T47D (cell line): ENCODE measurements around the gene TMEM256.
A peak's percentile ranks its signal among the peaks of the same experiment; 100 is the strongest.
"Not testable (repeated sequence)": the region's sequence is repeated elsewhere in the genome, so short reads cannot be mapped to it uniquely, and the experiment has no call there.

ENCODE experiments used
- DNase-seq, 2 experiments: peaks; one replicate each; pipeline versions ENCODE4 v3.0.0 to v3.0.0-alpha.2; 2011 to 2012; ENCODE audit warnings: low read depth in 1 of 2, low spot score in 1 of 2
- JUND ChIP-seq: IDR thresholded peaks from 2 replicates; pipeline ENCODE4 v1.6.1; 2012; ENCODE audit warnings: low read depth
- in situ Hi-C: cut with HindIII; loops from 2 replicates; pipeline ENCODE4 v1.10.0; 2016; ENCODE audit warnings: low sequenced_read_pairs, low pct_unique_long_range_greater_than_20kb

Gene TMEM256

DNA sequence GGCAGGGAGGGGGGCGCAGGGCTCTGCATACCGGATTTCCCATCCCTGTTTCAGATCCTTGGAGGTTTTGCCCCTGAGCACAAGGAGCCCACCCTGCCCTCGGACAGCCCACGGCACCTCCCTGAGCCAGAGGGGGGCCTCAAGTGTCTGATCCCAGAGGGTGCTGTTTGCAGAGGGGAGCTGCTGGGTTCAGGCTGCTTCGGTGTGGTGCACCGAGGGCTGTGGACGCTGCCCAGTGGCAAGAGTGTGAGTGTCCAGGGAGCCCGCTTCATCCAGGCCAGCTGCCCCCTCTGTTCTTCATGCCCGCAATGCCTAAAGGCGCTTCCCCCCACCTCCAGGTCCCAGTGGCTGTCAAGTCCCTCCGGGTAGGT is 20.5 kb downstream of the TMEM256 start:
- no peak for TF ChIP-seq JUND
- in situ Hi-C loops = no loop called here
- DNase-seq = no peak

DNA sequence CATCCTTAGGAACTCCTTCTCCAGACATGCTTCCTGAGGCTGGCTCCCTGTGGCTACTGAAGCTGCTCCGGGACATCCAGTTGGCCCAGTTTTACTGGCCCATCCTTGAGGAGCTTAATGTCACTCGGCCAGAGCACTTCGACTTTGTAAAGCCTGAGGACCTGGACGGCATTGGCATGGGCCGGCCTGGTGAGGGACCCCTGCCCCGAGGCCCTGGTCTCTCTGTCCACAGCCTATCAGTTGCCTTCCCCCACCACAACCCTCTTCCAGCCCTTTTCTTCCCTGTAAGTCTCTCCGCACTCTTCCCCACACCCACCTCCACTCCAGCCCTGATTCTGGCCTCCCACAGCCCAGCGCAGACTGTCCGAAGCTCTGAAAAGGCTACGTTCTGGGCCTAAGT is 21.0 kb downstream of the TMEM256 start:
- in situ Hi-C loops = no loop called here
- peak in 1 of 2 experiments; percentile 69 for DNase-seq
- TF ChIP-seq JUND = no peak

DNA sequence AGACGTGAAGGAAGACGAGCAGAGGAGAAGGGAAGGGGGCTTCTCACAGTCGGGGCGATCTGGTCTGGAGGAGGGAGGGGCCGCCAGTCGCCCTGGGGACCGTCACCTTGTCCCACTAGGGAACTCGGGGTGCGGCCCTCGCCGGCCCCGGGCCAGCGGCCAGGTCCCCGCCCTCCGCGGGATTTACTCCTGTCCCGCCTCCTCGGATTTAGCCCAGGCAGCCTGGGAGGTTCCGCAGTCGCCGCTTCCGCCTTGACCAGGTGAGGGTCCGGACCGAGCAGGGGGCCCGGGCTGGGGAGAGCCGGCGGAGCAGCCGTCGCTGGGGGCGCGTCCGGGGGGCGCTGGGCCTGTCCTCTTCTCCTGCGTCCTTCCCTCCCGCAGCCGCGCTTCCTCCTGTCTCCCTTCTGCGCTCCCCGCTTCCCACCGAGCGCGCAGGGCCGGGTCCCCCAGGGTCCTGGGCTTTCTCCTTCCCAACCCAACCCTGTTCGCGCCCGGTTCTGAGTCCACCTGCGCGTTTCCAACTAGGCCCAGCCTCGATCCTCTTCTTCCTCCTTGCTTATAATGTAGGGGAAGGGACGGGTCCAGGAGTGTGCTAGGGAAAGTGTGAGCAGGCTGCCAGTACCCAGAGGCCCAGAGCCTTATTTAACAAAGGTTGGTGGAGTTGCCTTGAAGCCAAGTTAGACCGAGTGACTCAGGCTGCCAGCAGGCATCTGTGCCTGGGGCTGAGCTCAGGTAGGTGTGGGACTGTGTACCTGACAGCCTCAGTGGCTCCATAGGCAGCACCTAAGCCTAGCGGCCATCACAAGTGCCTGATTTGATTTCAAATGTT is 22.8 kb downstream of the TMEM256 start, which contains the start of gene TNK1:
TNK1 (plus strand) TSS at position 235 of the 829 bp plus-strand sequence. CDS start 1,838 bp downstream, outside the sequence.
- TF ChIP-seq JUND = no peak
- peak; percentile 67 to 79 for DNase-seq
- in situ Hi-C loops = no loop called here

DNA sequence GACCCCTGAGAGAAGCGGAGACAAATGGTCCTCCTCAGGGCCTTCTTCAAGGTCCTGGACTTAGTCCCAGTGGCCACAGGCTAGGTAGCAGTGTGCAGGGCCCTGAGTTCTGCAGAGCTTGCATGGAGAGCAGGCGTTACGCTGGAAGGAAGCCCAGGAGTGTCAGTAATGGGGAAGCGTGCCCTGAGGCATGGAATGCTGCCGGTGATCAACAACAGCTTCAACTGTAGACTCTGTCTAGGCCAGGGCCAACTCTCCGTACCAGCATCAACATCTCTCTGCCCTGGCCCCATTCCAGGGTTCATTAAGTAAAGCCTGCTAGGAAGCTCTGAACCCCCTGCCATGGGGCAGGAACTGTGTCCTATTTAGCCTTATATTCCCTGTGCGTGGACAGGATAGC is 23.6 kb downstream of the TMEM256 start:
- in situ Hi-C loops = no loop called here
- DNase-seq = peak in 1 of 2 experiments; percentile 60

DNA sequence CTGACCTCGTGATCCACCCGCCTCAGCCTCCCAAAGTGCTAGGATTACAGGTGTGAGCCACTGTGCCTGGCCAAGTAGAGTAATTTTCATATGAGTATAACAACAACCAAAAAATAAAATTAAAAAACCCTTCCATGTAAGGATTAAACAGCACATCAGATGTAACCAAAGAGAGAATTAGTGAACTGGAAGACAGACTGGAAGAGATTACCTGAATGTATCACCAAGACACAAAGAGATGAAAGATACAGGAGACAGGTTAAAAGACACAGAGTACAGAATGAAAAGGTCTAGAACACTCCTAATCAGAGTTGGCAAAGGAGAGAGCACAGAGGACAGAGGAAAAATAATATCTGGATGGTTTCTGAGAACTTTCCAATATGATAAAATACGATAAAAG is 24.8 kb downstream of the TMEM256 start:
- no peak for TF ChIP-seq JUND
- in situ Hi-C loops = no loop called here
- no peak for DNase-seq

More for the DNA sequence above, 23.6 kb downstream of the TMEM256 start:
- TF ChIP-seq JUND = no peak

DNA sequence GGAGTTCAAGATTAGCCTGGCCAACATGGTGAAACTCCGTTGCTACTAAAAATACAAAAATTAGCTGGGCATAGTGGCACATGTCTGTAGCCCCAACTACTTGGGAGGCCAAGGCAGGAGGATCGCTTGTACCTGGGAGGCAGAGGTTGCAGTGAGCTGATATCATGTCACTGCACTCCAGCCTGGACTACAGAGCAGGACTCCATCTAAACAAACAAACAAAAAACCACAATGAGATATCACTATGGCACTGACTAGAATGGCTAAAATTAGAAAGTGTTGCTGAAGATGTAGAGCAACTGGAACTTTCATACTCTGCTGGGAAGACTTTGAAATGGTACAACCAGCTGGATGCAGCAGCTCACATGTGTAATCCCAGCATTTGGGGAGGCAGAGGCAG is 29.5 kb downstream of the TMEM256 start:
- DNase-seq = no peak
- no peak for TF ChIP-seq JUND
- in situ Hi-C loops = no loop called here

DNA sequence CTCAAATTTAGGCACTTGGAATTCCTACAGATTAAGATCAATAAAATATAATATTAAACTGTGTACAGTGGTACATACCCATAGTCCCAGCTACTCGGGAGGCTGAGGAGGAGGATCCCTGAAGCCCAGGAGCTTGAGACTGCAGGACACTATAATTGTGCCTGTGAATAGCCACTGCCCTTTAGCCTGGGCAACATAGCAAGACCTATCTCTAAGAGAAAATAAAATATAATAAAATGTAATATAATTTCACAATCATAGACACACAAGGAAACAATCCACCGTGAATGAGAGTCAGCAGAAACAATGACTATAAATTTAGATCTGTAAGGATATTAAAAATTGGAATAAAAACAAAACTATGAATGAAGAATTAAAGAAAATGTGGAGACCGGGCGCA is 33.0 kb downstream of the TMEM256 start:
- TF ChIP-seq JUND = no peak
- no peak for DNase-seq
- in situ Hi-C loops = no loop called here

DNA sequence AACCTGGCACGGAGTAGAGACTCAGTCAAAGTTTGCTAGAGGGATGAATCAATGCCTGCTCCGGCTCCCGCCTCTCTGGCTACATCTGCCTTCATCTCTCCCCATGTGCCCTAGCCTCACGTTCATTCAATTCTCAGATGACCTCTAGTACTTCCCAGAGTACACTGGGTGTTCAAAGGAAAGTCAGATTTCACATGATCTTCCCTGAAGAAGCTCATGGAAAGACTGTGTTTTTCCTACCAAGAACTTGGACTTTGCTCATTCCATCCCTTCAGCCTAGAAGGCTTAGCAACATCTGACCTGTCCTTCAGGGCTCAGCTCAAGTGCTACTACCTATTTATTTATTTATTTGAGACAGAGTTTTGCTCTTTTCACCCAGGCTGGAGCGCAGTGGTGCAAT is 34.1 kb downstream of the TMEM256 start:
- no peak for TF ChIP-seq JUND
- in situ Hi-C loops = no loop called here
- DNase-seq = no peak

DNA sequence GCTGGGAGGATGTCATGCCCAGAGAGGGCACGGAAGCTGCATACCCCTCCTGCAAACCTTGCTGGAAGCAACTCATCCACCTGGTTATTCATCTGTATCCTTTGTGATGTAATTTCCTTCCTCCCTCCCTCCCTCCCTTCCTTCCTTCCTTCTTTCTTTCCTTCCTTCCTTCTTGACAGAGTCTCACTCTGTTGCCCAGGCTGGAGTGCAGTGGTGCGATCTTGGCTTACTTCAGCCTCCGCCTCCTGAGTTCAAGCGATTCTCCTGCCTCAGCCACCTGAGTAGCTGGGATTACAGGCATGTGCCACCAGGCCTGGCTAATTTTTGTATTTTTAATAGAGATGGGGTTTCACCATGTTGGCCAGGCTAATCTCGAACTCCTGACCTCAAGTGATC is 35.3 kb downstream of the TMEM256 start:
- in situ Hi-C loops, DNase-seq: not testable (repeated sequence)

DNA sequence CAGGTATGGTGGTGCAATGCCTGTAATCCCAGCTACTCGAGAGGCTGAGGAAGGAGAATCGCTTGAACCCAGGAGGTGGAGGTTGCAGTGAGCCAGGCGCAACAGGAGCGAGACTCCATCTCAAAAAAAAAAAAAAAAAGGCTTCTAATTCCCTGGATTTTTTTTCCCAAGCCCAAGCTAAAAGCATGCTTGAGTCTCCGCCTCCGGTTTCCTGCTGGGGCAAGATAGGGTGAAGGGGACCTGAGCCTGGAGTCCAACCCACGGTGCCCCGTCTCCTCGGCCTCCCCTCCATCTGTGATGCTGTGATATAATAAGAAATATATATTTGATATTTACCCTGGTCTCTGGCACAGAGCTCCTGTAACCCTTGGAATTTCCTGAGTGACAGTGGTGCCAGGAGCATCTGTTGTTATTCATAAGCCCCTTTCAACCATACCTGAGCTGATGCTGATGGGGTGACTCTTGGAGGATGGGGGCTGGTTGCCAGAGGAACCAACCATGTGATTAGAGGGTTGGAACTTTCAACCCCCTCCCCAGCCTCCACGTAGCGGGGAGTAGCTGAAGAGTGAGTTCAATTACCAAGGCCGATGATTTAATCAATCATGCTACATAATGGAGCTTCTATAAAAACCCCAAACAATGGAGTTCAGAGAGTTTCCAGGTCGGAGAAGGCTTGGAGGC is 35.8 kb downstream of the TMEM256 start:
- no peak for TF ChIP-seq JUND
- in situ Hi-C loops = no loop called here
- DNase-seq = no peak

DNA sequence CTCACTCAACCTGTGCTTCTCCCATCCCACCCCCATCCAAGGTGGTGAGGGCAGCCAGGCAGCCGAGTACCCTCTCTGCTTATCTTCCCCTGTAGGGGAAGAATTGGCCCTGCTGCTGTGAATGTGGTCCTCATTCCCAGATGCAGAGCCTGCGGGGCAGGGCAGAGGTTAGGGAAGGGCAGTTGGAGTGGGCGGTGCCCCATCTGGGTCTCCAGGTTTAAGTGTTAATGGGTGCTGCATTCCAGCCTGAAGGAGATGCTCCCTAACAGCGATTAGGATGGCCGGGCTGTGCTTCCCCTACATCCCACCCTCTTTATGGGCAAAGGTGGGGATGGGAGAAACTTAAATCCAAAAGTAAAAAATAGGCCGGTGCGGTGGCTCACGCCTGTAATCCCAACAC is 36.8 kb downstream of the TMEM256 start:
- in situ Hi-C loops = no loop called here
- no peak for TF ChIP-seq JUND
- no peak for DNase-seq

DNA sequence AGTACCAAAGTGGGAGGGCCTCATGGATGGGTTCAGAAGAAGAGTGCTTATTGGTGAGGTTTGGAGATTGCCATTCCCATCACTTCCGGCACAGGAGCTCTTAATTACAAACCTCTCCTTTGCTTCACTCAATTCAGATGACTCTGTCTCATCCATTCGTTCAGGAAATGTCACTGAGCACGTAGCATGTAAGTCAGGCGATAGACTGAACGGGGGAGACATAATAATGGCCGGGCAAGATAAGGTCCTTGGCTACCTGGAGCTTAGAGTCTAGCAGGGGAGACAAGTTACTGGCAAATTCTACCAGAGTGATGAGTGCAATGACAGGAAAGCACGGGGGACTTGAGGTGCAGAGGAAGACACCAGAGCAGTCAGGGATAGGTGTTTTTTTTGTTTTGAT is 37.9 kb downstream of the TMEM256 start:
- in situ Hi-C loops, DNase-seq: not testable (repeated sequence)

DNA sequence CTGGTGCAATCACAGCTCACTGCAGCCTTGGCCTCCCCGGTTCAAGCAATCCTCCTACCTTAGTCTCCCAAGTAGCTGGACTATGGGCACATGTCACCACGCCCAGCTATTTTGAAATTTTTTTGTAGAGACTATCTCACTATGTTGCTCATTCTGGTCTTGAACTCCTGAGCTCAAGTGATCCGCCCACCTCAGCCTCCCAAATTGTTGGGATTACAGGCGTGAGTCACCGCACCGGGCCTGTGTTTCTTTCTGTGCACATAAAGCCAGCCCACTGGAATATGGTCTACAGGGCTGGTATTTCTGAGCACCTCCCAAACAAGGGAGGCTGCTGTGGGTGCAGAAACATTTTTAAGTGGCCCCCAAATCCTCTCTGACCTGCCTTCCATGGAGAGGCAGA is 40.6 kb downstream of the TMEM256 start:
- in situ Hi-C loops = no loop called here
- no peak for DNase-seq
- TF ChIP-seq JUND = no peak
